H1 (cell line): ENCODE results near the gene PAGE4. TPM values are rescaled to one million over a fixed set of nuclear protein-coding genes. Genes with fewer than 3 reads are reported as not detected.

ENCODE experiments used
- KDM5A ChIP-seq: fragments of 200-600 bp; IDR thresholded peaks from 2 replicates; pipeline ENCODE4 v1.7.1; 2012; ENCODE audit warnings: mild to moderate bottlenecking, low read length, inconsistent platforms, mixed read lengths
- TBP ChIP-seq: IDR thresholded peaks from 2 replicates; pipeline ENCODE4 v1.6.1; 2011; ENCODE audit warnings: low read depth, low read length, improper control_type of control experiment
- polyA plus RNA-seq, 7 experiments: library from polyadenylated mRNA; depleted of rRNA in 3 of 7; stranded (reverse) in 5 of 7; unstranded in 2 of 7; fragments of >200 nt in 5 of 7; fragments of 200-250 nt in 2 of 7; gene quantifications; 1 replicate in 5 of 7; 2 replicates in 1 of 7; 4 replicates in 1 of 7; pipeline versions ENCODE4 v1.2.1 to v1.2.3, GENCODE V29; 2011 to 2013; ENCODE audit warnings: missing spikeins in 2 of 7, mixed read lengths in 2 of 7
- total RNA-seq: library from RNA; stranded (reverse); fragmentation: NEBNext Ultra II Directional; extraction: Animal tissue kit (Norgen Biotek cat#: 25700); gene quantifications from 2 replicates; pipeline ENCODE4 v1.2.1, GENCODE V29; 2021

PAGE4 gene
- total and polyA plus RNA-seq, 2 of the 8 experiments (the other 6 are each of a cell fraction or from before 2014, with no cell fraction given): 0.53 TPM; not detected in 1

GRCh38 chrX:49856819-49857218, 27.7 kb downstream of the PAGE4 start (continued):
- TF ChIP-seq TBP (no peak), KDM5A (no peak)
